Colonic mucosa (tissue), 4 donors: ENCODE data around the gene FBRSL1. TPM values are rescaled to one million over a fixed set of nuclear protein-coding genes. Genes with fewer than 3 reads are reported as not detected.

Experiments used
- DNase-seq: peaks from one replicate; pipeline ENCODE4 v3.0.0-alpha.2; 2020
- H3K27ac ChIP-seq: fragments of 200-600 bp; one replicate; pipeline ENCODE4 v1.8.0; 2021
- H3K27me3 ChIP-seq: fragments of 200-600 bp; one replicate; pipeline ENCODE4 v1.8.0; 2021
- H3K36me3 ChIP-seq: fragments of 200-600 bp; one replicate; pipeline ENCODE4 v1.8.0; 2021
- H3K4me1 ChIP-seq: fragments of 200-600 bp; one replicate; pipeline ENCODE4 v1.8.0; 2021; ENCODE audit warnings: mild to moderate bottlenecking
- H3K4me3 ChIP-seq: fragments of 200-600 bp; one replicate; pipeline ENCODE4 v1.8.0; 2021
- H3K9ac ChIP-seq, 2 donors: one replicate each; pipeline ENCODE4 v1.7.0; 2013; ENCODE audit warnings: control low read depth in 2 of 2, low read depth in 2 of 2, low read length in 2 of 2
- H3K9me3 ChIP-seq: fragments of 200-600 bp; one replicate; pipeline ENCODE4 v1.8.0; 2021
- CTCF ChIP-seq: fragments of 200-600 bp; IDR thresholded peaks from one replicate; pipeline ENCODE4 v1.8.0; 2022; ENCODE audit warnings: antibody characterized with exemption, mild to moderate bottlenecking
- intact Hi-C: fragments of 100-400 bp; cut with DNase I; formaldehyde crosslinking; loops from one replicate; pipeline ENCODE4 v1.14.1; 2022
- total RNA-seq, 2 donors: library from RNA; stranded (reverse); fragmentation: NEBNext Ultra II Directional in 1 of 2; extraction: Animal tissue kit (Norgen Biotek cat#: 25700) in 1 of 2; gene quantifications; one replicate each; pipeline ENCODE4 v1.2.1, GENCODE V29; 2021
- donor health status: healthy.
- donor health status: DM: no; HTN: no; CAD: no.
- donor health status: DM: no; HTN: no; CAD: no.

FBRSL1 gene
- total RNA-seq, 2 donors from 2014 or later = 51.9 to 101 TPM

- Histone ChIP-seq H3K9me3 (no peaks in the 10 kb centered on the region), H3K36me3 (no peaks in the 10 kb centered on the region), H3K27ac (no peak overlapping the region), H3K4me3 (no peak overlapping the region), H3K9ac (no peak overlapping the region), H3K27me3 (no peaks in the 10 kb centered on the region), H3K4me1 (peaks cover 12% of the 10 kb centered on the region)
- DNase-seq = peak; percentile 56
- intact Hi-C loops = no loop called here
- TF ChIP-seq CTCF = no peak
These were observed 15.3 kb downstream of the FBRSL1 start for GRCh38 chr12:132505105-132505851.

- Histone ChIP-seq H3K9ac (no peak overlapping the region), H3K27ac (no peak overlapping the region)
These were observed 15.9 kb downstream of the FBRSL1 start for GRCh38 chr12:132505852-132506219.

GRCh38 chr12:132506328-132507160 is 16.6 kb downstream of the FBRSL1 start:
- intact Hi-C loops = no loop called here
- Histone ChIP-seq H3K9me3 (no peaks in the 10 kb centered on the region), H3K9ac (no peak overlapping the region), H3K27me3 (no peaks in the 10 kb centered on the region), H3K4me3 (no peak overlapping the region), H3K27ac (no peak overlapping the region), H3K4me1 (peaks cover 12% of the 10 kb centered on the region), H3K36me3 (no peaks in the 10 kb centered on the region)
- TF ChIP-seq CTCF = no peak
- DNase-seq = peak; percentile 49

More at GRCh38 chr12:132505852-132506219, 15.9 kb downstream of the FBRSL1 start:
- H3K36me3 ChIP-seq = no peaks in the 10 kb centered on the region
- no peak overlapping the region for H3K4me3 ChIP-seq
- no peak for TF ChIP-seq CTCF
- H3K4me1 ChIP-seq = peaks cover 12% of the 10 kb centered on the region
- intact Hi-C loops = no loop called here
- H3K27me3 ChIP-seq = no peaks in the 10 kb centered on the region
- DNase-seq = no peak
- H3K9me3 ChIP-seq = no peaks in the 10 kb centered on the region

GRCh38 chr12:132507161-132507538 is 17.2 kb downstream of the FBRSL1 start:
- no peak for DNase-seq
- intact Hi-C loops = no loop called here
- no peak overlapping the region for H3K27ac ChIP-seq
- no peak overlapping the region for H3K4me3 ChIP-seq
- peaks cover 12% of the 10 kb centered on the region for H3K4me1 ChIP-seq
- H3K9ac ChIP-seq = no peak overlapping the region
- no peaks in the 10 kb centered on the region for H3K9me3 ChIP-seq
- H3K27me3 ChIP-seq = no peaks in the 10 kb centered on the region
- no peaks in the 10 kb centered on the region for H3K36me3 ChIP-seq
- no peak for TF ChIP-seq CTCF

GRCh38 chr12:132507656-132508490 is 17.9 kb downstream of the FBRSL1 start:
- no peak overlapping the region for H3K4me3 ChIP-seq
- no peaks in the 10 kb centered on the region for H3K27me3 ChIP-seq
- peaks cover 12% of the 10 kb centered on the region for H3K4me1 ChIP-seq
- no peak overlapping the region for H3K9ac ChIP-seq
- DNase-seq = no peak
- H3K9me3 ChIP-seq = no peaks in the 10 kb centered on the region
- no peak overlapping the region for H3K27ac ChIP-seq
- no peak for TF ChIP-seq CTCF
- intact Hi-C loops = no loop called here
- H3K36me3 ChIP-seq = no peaks in the 10 kb centered on the region
